Measurements from ENCODE around the gene C14orf132. TPM values are rescaled to one million over a fixed set of nuclear protein-coding genes. Genes with fewer than 3 reads are reported as not detected.

C14orf132 gene
- total and polyA plus RNA-seq, 9 of the 15 experiments (the other 6 are each of a cell fraction or from before 2014, with no cell fraction given): not detected

- H3K9me3 ChIP-seq (replicated peaks; ENCODE audit: control insufficient read depth, insufficient read depth, low read depth, low read length): no peaks in the 10 kb centered on the region
- peaks cover 0 to 4% of the 10 kb centered on the region in 2 experiments; a peak in 1 of 5 replicates for H3K27me3 ChIP-seq (ENCODE audit: control insufficient read depth in 2 of 2, insufficient read depth in 2 of 2, low read length in 2 of 2)
- FAIRE-seq (no peak), ATAC-seq (no peak), DNase-seq (ENCODE audit: extremely low read depth in 1 of 4, low spot score in 3 of 4) (no peak)
- in situ Hi-C loops (cut with MboI) (no loop called here), intact Hi-C loops (cut with micrococcal nuclease) (no loop called here)
- CTCF ChIA-PET (ENCODE audit: low intra/inter-chr PET ratio): no interaction called here
- no peaks in the 10 kb centered on the region for H3K79me2 ChIP-seq (ENCODE audit: control insufficient read depth, insufficient read depth, low read length)
- POLR2A ChIA-PET: no interaction called here
- 49% methylated on average over 9 of the region's 10 CpGs for WGBS (ENCODE audit: insufficient coverage, low coverage, missing lambda C conversion rate)
- H3K4me1 ChIP-seq (replicated peaks in 1 of 2; ENCODE audit: control insufficient read depth in 2 of 2, insufficient read depth in 2 of 2, low read length in 2 of 2): peaks cover 0 to 12% of the 10 kb centered on the region in 2 experiments; a peak in 2 of 5 replicates
- no peaks in the 10 kb centered on the region for H3K36me3 ChIP-seq (ENCODE audit: control insufficient read depth, insufficient read depth, low read length)
- H3K9me1 ChIP-seq (ENCODE audit: control insufficient read depth, insufficient read depth, low read length): no peaks in the 10 kb centered on the region
- no peak overlapping the region for H3K4me2 ChIP-seq (ENCODE audit: insufficient read depth, low read length)
- no peak overlapping the region for H2AFZ ChIP-seq (ENCODE audit: low read depth, low read length)
- no peak overlapping the region for H3K4me3 ChIP-seq
- H3K9ac ChIP-seq (ENCODE audit: insufficient read depth in 1 of 2, low read depth in 2 of 2, low read length in 2 of 2): no peak overlapping the region
- no TSS peak for BruUV-seq (replicated peaks)
- H4K20me1 ChIP-seq (replicated peaks; ENCODE audit: control insufficient read depth, insufficient read depth, low read length): no peaks in the 10 kb centered on the region
- no peak for TF ChIP-seq XRCC4 (IDR thresholded peaks at IDR 0.05; ENCODE audit: extremely low read depth, insufficient read depth, insufficient read length)
- TF ChIP-seq CHAMP1 (IDR thresholded peaks at IDR 0.05): no peak
- TF ChIP-seq ZNF24 (IDR thresholded peaks at IDR 0.05): no peak
- no peak for TF ChIP-seq ELF1 (tag; IDR thresholded peaks at IDR 0.05)
- no peak overlapping the region for H3K27ac ChIP-seq (ENCODE audit: extremely low read depth, low read depth, low read length)
Observed at GRCh38 chr14:96038558-96038919, 623 bp upstream of the C14orf132 start.
